Measurements from ENCODE around the gene AGAP9.
"Not testable (repeated sequence)": the region's sequence is repeated elsewhere in the genome, so short reads cannot be mapped to it uniquely, and the experiment has no call there.

Gene AGAP9

DNA sequence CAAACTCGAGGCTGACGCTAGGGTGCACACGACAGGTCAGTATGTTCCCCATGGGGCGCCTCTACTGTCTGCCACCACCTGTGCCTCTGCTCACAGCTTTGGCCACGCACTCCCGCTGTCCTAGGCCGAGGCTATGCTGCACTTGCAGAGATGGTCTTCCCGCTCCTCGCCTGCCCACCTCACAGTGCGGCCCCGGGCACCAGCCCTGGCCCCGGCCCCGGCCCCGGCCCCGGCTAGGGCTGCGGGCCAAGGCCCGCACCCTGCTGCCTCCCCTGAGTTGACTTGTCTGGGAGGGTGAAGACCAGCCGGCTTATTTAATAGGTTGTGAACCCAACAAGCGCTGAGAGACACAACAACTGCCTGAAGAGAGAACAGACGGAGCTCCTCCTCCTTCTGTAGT, at the start of gene AGAP9:
Gene AGAP9, minus strand, starts transcription at position 164 of the 400 bp plus-strand sequence. Its CDS starts 112 bp downstream, at position 52.
- DNase-seq = not testable (repeated sequence)

DNA sequence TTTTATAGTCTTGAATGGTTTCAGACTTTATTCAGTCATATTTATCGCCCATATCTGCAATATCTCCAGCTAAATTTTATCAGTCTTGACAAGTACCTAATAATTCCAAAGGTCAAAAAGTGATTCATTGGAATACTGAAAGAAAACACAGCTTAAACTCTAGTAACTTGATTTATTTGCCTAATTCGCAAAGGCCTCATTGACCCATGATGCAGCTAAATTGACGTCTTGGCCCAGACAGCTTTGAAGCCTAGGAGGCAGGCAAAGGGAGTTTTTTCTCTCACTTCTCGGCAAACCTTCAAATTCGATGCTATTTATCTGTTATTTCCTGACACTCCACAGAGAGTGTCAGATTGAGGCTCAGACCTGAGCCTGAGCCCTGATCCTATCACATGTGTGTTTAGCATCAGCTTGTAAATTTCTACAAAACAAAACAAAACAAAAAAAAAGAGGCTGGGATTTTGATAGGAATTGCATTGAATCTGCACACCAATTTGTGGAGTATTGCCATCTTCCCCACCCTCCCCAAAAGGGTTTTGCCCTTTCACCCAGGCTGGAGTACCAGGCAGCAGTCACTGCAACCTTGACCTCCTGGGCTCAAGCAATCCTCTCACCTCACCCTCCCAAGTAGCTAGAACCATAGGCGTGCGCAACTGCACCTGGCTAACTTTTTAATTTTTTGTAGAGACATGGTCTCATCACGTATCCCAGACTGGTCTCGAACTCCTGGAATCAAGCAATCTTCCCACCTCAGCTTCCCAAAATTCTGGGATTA, 47.9 kb upstream of the AGAP9 start:
- DNase-seq = not testable (repeated sequence)

DNA sequence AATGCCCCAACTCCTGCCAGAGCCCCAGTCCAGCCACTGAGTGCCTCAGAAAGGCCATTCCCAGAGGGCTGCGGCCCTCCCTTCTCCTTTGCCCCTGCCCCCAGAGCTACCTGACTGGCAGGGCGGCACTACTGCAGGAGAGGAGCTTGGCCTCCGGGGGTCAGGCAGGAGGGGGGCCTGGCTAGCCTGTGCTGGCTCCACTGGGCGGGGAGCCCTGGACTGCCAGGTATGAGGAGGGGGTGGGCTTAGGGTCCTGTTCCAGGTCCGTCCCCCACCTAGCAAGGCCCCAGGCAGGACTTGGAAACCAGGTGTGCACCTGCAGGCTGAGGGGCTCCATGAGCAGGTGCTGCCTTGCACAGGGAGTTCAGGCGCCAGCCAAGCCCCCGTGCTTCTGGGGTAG, 43.3 kb upstream of the AGAP9 start:
- not testable (repeated sequence) for DNase-seq

DNA sequence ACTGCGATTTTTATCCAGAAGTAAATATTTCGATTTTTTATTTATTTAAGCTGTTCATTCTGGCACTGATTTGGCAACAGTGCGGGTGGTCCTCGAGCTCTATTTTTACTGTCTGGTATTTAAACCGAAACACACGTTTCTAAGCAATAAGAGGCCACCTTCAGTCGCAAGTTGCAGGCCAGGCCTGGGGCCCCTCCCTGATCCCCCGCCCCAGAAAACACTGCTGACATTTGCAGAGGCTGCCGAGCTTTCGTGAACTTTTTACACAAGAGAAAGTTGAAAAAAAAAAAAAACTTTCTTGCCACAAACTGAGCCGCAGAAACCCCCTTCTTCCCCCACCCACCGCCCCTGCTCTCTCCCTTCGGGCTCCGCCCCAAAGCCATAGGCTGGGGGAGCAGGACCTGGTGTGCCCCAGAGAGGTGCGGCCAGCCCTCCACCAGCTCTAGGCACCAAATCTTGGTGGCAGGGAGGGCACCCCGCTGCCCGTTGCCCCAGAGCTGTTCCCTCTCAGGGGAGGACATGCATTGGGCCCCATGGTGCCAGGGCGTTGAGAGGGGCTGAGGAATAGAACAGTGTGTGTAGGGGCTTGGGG, 42.8 kb upstream of the AGAP9 start:
- DNase-seq = not testable (repeated sequence)

DNA sequence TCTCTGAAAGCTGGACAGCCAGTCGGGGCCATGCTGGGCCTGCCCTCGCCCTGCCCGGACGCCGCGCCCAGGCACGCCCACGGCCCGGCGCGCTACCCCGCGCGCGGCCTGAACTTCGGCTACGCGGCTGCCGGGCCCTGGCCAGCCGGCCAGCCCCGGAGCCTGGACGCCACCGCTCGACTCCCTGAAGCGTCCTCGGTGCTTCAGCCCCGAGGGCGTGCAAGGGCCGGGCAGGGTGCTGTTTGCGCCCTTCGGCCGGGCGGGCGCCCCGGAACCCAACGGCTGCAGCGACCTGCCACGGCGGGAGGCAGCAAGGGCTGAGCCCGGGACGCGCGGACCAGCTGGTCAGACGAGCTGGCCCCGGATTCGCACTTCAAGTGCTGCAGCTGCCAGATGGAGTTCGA, 42.1 kb upstream of the AGAP9 start:
- not testable (repeated sequence) for DNase-seq

GRCh38 chr10:47564953-47565352, 41.5 kb upstream of the AGAP9 start:
- not testable (repeated sequence) for DNase-seq

- DNase-seq = not testable (repeated sequence)
These were observed 40.9 kb upstream of the AGAP9 start for GRCh38 chr10:47564318-47564717.

GRCh38 chr10:47560452-47560851, 37.0 kb upstream of the AGAP9 start:
- DNase-seq = not testable (repeated sequence)

DNA sequence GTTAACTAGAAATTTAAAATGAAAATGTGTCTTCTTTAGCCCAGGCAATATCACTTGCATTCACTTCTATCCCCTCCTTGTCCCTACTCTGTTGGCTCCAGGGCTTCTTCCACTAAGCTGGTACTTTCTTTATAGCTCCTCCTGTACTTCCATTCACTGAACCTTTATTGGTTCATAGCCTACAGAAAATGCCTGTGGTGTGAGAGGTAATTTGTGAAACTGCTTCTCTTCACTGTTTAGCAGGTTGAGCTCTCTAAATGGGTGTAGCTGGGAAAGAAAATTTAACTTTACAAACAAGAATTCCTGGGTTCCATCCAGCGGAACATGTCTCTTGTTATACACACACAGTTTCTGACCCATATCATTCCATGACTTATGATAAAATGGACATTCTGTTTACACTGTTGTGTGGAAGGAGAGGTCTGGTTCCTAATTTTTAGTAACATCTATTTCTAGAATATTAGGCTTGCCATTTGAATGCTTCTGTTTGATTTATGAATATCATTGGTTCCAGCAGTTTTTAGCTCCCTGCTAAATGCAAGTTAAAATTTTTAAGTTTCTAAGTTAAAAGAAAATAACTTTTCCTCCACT, 36.4 kb upstream of the AGAP9 start:
- not testable (repeated sequence) for DNase-seq

DNA sequence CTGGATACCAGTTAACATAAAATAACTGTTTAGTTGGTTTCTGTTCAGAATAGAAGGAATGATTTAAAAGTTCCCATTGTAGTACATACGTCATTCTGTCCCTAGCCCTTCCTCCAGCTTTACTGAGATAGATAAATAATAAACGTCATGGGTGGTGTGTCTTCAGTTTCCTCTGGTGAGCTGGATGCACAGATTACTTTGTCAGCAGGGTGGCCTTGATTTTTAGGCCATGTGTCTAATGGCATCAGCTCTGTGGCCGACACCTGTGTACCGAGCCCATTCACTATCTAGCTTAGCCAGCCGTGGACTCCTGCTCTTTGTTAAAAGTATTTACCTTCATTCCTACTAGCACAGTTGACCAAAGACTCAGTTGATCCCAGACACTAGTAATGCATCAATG, 34.7 kb upstream of the AGAP9 start:
- DNase-seq = not testable (repeated sequence)

DNA sequence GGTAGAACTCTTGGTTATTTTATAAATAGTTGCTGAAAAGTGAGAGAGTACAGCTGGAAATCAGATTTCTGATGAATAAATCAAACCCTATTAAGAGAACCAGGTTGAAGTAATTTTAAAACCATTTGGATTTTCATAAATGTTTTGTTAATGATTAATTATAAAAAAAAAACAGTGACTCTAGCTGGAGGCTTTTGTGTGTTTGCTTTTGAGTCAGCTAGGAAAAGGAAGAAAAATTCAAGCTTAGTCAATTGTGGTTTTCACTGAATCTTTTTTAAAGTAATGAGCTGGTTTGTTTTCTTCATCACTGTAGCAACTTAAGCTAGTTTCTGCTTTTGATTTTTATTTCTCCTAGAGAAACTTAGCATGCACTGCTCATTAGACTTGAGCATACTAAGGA, 34.2 kb upstream of the AGAP9 start:
- not testable (repeated sequence) for DNase-seq

GRCh38 chr10:47555334-47555733, 31.9 kb upstream of the AGAP9 start:
- DNase-seq = not testable (repeated sequence)

DNA sequence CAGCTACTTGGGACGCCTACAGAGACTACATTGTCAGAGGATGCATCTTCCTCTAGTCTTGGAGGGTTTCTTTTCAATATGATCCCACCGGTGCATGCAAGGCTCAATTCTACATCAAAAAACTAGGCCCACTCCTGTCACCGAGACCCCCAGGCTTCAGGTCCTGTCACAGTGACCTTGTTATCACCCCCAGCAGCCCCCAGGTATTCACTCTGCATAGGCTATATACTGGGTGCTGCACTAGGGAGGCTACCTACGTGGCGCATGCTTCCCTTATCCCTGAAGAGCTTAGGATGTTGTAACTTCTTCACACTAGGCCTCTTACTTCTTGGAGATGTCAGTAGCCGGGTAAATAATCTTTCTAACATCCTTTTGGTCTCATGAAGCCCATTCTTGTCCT, 31.1 kb upstream of the AGAP9 start:
- DNase-seq = not testable (repeated sequence)

DNA sequence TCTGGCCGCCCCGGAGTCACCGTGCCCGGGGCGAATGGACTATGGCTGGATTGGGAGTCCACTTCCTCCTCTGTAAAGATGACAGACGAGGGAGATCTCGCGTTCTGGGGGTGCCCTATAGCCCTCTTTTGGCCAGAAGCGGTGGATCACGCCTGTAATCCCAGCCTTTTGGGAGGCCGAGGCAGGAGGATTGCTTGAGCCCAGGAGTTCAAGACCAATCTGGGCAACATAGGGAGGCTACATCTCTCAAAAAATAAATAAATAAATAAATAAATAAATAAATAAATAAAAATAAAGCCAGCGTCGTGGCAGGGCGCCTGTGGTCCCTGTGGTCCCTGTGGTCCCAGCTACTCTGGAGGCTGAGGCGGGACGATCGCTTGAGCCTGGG, 30.4 kb upstream of the AGAP9 start:
- not testable (repeated sequence) for DNase-seq

- peak; percentile 59 for DNase-seq
These were observed 29.9 kb upstream of the AGAP9 start for GRCh38 chr10:47553214-47553859.

DNA sequence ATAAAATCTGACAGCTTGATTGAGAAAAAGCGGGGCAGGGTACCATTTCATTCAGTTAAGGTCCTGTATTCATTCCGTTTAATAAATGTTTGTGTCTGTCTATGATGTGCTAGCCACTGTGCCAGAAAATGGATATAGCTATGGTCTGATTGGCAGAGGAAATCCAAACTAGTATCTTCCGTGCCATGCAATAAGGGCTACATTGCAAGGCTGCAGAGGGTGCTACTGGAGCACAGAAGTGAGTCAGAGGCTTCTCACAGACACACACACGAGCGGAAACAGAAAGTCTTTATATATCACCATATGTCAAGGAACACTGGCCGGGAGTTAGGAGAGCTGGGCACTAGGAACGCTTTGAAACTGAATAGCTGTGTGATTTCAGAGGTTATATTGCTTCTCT, 29.3 kb upstream of the AGAP9 start:
- DNase-seq = peak; percentile 11

DNA sequence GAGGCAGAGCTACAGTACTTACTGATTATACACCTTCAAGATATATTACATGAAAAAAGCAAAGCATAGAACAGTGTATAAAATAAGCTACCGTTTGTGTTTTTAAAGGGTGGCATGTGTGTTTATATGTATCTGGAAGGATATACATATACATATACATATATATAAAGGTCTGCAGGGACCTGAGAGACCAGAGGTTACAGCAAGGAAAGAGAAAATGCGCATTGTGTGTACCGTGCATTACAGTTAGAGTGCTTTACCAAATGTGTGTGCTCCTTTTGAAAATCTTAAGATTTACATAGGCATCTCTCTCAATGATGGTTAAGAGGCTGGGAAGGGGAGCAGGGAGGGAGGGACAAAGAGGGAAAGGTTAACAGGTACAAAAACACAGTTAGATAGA, 23.8 kb upstream of the AGAP9 start:
- not testable (repeated sequence) for DNase-seq

DNA sequence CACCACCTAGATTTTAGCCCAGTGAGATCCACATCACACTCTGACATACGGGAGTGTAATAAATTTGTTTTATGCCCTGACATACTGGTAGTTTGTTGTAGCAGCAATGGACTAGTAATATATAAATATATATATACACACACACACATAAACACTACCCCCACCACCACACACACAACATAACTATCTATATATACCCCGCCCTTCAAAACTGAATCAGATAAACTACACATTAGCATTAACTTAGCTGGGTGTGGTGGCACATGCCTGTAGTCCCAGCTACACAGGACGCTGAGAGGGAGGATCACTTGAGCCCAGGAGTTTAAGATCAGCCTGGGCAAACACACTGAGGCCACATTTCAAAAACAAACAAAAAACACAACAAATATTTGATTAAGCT, 13.0 kb upstream of the AGAP9 start:
- not testable (repeated sequence) for DNase-seq

- not testable (repeated sequence) for DNase-seq
These were observed 21.1 kb downstream of the AGAP9 start for GRCh38 chr10:47502313-47502712.

- not testable (repeated sequence) for DNase-seq
These were observed 29.2 kb downstream of the AGAP9 start for GRCh38 chr10:47494226-47494625.

GRCh38 chr10:47491600-47491999, 31.8 kb downstream of the AGAP9 start, which contains the start of gene FAM25G:
Gene FAM25G (minus strand): TSS chr10:47491700. CDS start chr10:47491674, 26 bp downstream.
- DNase-seq = not testable (repeated sequence)

- not testable (repeated sequence) for DNase-seq
These were observed 33.8 kb downstream of the AGAP9 start for GRCh38 chr10:47489630-47490029.

DNA sequence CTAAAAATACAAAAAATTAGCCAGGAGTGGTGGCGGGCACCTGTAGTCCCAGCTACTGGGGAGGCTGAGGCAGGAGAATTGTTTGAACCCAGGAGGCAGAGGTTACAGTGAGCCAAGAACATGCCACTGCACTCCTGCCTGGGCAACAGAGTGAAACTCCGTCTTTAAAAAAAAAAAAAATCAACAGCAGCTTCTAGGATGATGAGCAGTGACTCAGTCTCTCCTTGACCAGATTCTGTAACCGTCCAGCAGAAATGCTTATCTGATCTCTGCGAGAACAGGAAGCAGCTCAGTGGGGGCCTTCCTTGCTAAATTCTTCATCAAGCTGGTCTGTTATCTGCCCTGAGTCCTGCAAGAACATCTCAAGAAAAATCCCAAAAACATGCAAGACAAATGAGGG, 37.5 kb downstream of the AGAP9 start:
- not testable (repeated sequence) for DNase-seq

All from activated T-cell treated with anti-CD3 and anti-CD28 coated beads for 4 hours (primary cell).